Glomerular visceral epithelial cell (primary cell): ENCODE results near the gene TIGD2.

Experiments
- DNase-seq: peaks from one replicate; pipeline ENCODE4 v3.0.0-alpha.2; 2016; ENCODE audit errors: extremely low spot score

The TIGD2 gene

DNA sequence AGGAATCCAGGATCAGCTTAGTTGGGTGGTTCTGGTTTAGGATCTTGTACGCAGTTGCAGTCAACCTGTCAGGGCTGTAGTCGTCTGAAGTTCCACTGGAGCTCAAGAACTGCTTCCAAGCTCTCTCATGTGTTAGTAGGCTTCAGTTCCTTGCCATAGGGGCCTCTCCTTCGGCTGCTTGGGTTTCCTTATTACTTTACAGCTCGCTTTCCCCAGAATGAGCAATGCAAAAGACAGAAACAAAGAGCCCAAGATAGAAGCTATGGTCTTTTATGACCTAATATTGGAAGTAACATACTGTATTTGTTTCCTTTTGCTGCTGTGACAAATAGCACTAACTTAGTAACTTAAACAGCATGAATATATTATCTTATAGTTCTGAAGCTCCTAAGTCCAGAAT lies 51.7 kb downstream of the TIGD2 start:
- DNase-seq = no peak

DNA sequence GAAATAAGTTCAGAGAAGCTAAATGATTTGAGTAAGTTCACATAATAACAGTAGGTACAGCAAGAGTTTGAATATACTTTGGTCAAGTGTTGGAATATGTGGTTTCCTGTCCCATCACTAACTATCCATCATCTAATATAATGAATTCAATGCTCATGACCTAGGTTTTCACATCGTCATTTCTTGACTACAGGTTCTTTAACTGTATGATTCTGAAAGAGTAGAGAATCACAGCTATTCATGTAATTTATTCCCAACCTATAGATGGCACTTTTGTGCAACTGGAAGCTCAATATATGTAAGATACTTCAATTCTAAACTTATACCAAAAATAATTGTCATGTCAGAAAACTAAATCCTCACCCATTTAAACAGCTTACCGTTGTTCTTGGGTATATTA lies 53.1 kb downstream of the TIGD2 start:
- DNase-seq = no peak
